Stimulated activated CD4-positive, alpha-beta T cell treated with anti-CD3 and anti-CD28 coated beads, Interleukin-4, amount 100 ng/mL, for 24 hours (primary cell): ENCODE measurements around the gene PHF21A.

Source experiments
- DNase-seq: peaks from one replicate; pipeline ENCODE4 v3.0.0-alpha.2; 2020

Gene PHF21A

DNA sequence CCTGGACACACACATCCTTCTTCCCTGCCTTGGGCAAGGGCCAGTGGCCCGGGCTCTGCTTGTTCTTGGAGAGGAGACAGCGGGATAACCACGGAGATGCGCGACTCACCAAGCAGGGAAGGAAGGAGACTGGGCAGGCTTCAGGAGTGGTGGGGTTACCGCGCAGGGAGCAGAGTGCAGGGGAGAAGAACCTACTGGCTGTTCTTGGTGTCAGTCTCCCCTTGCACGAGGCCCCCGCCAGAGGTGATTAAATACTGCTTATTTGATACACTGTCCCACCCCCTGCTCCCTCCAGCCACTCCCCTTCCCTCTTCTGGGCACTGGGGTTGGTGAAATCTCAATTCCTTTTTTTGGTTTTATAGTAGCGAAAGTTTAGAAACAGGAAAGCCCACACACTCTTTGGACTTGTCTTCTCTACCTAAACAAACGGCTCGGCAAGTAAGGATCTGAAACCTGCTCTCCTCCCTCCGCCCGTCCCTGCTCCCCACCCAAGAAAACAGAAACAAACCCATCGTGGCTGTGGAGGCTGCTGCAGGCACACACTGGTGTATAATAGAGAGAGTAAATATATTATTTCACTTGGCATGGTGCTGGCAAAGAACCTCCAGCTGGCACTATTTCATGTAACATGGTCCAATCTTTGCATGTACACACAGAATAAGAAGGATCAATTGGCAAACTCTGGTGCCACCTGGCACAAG, 188.0 kb downstream of the PHF21A start:
- DNase-seq: no peak

DNA sequence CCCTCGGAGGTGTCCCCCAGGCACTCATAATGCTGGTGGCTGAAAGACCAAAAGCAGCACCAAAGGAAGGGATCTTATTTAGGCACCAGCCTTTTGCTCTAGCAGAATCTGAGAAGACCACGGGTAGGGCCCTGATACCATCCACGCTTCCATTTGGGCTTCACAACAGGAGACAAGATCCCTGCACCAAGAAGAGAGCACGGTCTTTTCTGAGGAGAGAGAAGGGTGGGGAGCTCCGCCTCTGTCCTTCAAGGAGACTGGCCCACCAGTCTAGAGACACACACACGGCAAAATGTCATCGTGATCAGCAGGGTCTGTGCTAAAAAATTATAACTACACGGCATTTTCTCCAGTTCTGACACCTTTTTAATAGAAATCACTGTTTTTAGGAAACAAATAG, 189.0 kb downstream of the PHF21A start:
- no peak for DNase-seq

DNA sequence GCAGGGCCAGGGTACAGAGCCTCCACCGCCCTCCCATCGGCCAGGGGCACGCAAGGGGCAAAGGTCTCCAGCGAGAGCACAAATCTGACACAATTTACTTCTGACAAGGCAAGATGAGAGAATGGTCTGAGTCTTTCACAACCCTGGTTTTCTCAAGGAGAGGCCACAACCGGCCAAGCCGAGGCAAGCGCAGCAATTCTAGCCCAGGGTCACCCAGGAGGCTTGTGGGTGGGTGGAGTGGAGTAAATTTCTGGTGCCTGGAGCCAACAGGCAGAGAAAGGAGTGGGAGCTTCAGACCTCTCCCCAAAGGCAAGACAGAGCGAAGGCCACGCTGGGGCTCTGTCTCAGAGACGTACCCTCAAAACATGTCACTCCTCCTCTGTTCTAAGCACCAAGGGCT, 189.5 kb downstream of the PHF21A start:
- DNase-seq: no peak

DNA sequence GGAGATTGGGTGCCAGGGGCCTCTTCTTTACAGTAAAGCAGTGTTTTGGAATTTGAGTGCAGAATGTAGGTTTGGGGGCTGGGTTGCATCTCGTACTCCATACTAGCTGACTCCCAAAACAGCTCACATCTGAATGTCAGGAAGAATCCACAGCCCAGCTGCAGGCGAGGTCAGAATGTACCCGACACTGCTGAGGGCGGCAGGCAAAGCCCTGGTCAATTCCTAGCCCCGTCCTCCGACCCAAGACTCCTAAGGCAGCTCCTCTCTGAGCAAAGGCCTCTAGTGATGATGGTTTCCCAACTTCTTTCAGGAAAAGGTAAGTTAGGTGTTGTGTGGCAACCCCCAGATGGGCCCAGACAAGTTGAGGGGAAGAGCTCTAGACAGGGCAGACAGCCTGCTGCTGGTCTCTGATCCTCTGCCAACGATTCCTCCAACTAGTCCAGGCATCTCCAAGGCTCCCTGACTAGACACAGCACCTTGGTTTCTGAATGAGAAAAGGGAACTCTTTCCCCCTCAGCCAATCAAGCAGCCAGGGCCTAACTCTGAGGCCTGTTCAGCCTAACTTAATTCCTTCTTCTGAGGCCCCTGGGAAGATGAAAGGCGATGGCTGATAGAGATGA, 190.2 kb downstream of the PHF21A start:
- no peak for DNase-seq

DNA sequence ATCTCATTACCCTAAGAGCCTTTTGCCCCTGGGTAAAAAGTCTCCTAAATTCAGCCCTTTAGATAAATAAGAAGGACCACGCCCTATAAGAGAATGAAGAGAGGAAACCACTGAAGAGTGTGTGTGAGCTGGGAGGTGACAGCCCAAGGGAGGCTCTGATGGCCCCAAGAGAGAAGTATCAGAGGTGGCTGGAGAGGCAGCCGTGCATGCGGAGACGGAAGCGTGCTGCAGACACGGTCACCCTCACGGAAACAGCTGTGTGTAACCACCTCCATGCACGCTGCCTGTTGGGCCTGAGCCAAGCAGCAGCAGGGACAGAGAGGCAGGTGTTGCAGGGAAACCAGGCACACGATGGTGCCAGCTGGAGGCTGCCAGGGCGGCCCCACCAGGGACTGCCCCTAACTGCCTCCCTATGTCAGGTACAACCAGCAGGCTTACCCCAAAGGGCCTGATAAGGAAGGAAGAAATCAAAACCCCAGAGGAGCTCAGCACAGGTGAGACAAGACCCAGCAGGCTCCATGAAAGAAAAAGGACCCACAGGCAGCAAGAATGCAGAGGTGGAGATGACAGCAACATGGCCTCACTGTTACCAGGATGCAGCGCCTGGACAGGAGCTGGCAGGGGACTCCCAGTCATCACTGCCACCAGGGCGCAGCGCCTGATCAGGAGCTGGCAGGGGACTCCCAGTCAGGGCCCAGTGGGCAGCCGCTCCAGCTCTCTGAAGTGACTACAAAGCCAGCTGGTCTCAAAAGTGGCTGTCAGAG, 191.0 kb downstream of the PHF21A start:
- DNase-seq: no peak

DNA sequence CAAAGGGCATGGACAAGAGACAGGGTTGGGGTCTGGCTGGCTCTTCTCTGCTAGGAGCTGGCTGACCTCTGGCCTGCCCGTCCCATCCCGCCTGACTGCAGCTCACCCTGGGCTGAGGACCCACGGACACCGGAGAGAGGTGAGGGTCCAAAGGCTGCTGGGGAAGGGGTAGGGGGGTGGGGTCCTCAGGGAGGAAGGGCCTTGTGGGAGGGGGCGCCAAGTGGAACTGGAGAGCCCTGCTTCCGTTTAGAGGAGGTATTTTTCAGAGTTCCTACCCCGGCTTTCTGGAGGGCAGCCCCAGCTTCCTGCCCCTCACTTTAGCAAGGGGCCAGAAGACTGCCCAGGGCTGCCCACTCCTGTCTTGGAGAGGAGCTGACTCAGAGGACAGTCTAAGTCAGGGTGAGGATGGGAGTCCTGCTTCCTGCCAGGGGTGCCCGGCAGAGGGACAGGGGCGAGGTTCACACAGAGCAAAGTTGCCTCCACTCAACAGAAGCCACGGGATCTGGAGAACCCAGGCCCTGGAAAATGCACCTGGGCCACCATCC, 191.7 kb downstream of the PHF21A start:
- DNase-seq: no peak

DNA sequence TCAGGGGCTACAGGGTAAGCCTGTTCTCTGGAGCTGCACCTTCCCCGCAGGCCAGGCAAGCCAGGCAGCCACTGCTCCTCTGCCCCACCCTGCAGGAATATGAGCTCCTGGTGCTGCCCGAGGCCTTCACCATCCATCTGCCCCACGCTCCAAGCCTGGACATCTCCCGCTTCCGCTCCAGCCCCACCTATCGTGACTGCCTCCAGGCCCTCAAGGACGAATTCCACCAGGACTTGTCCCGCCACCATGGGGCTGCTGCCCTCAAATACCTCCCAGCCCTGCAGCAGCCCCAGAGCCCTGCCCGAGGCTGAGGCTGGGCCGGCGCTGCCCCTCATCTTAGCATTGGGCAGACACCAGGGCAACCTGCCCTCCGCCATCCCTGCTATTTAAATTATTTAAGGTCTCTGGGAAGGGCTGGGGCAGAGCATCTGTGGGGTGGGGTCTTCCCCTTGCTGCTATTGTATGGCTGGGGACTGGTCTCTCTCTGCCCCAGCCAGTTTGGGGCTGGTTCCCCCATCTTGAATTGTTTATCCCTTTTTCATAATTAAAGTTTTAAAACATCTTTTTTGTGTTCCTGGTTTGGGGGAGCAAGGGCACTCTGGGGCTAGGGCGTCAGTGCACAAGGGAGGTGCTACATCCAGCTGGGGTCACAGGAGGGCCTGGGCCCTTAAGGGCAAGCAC, 192.6 kb downstream of the PHF21A start:
- DNase-seq: no peak

DNA sequence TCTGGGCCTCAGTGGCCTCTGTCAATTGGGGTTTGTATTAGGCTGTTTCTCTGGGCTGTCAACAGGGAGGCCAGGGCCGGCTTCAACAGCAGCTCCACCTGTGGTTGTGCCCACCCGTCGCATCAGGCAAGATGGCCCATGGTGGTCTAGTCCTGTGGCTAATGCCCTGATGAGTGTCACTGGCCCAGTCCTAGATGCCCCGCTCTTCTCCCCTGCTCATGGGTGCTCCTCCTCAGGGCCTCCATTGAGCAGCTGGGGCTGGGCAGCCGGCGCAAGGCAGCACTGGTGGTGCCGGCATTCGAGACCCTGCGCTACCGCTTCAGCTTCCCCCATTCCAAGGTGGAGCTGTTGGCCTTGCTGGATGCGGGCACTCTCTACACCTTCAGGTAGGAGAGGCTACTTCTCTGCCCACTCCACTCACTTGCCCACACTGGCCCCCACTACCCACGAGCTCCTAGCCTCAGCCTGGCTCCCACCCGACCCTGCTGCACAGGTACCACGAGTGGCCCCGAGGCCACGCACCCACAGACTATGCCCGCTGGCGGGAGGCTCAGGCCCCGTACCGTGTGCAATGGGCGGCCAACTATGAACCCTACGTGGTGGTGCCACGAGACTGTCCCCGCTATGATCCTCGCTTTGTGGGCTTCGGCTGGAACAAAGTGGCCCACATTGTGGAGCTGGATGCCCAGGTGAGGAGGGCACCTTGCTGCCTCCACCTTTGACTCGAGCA, 193.4 kb downstream of the PHF21A start:
- DNase-seq: no peak

DNA sequence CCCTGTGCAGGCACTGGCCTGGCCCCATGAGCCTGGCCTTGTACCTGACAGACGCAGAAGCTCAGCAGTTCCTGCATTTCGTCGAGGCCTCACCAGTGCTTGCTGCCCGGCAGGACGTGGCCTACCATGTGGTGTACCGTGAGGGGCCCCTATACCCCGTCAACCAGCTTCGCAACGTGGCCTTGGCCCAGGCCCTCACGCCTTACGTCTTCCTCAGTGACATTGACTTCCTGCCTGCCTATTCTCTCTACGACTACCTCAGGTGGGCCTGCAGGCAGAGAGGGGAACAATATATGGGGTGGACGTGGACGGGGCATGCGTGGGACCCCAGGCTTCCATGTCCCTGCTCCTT, 193.9 kb downstream of the PHF21A start:
- DNase-seq: no peak

DNA sequence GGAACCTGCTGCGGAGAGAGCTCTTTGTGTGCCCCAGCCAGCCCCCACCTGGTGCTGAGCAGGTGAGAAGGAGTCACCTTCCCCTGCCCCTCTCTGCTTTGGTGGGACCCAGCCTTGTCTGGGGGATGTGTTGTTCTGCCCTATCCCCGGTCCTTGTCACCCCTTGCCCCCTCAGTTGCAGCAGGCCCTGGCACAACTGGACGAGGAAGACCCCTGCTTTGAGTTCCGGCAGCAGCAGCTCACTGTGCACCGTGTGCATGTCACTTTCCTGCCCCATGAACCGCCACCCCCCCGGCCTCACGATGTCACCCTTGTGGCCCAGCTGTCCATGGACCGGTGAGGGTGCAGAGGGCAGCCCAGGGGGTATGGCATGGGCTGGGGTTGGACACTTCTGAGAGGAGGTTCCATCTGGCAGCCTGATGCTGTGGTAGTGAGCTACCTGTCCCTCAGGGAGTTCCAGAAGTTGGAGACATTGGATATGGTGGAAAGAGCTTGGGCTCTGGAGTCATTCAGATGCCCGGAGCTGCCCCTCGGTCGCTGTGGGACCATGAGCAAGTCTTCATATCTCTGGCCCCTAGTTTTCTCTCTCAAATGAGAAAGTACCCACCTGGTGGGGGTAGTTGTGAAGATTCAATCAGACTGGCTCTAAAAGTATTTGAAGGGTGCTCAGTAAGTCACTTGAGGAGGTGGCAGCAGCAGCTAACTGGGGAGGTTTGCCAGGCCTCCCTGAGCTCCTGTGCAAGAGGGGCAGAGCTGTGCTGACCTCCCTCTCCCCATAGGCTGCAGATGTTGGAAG, 194.5 kb downstream of the PHF21A start:
- DNase-seq: no peak

DNA sequence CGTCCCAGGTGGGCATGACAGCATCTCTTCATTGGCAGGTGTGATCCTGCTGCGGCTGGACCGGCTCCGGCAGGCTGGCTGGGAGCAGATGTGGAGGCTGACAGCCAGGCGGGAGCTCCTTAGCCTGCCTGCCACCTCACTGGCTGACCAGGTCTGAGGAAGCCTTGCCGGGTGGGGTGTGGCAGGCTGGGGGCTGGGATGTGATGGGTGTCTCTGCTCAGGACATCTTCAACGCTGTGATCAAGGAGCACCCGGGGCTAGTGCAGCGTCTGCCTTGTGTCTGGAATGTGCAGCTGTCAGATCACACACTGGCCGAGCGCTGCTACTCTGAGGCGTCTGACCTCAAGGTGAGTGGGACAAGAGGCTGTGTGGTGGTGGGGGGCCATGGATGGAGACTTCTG, 195.3 kb downstream of the PHF21A start:
- no peak for DNase-seq

DNA sequence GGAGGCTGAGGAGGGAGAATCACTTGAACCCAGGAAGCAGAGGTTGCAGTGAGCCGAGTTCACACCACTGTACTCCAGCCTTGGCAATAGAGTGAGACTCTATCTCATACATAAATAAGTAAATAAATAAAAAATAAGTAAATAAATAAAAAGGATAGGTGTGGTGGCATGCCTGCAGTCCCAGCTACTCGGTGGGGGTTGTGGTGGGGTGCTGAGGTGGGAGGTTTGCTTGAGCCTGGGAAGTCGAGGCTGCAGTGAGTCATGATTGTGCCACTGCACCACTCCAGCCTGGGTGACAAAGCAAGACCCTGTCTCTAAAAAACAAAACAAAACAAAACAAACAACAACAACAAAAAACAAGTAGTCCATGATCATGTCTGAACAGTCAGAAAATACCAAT, 195.7 kb downstream of the PHF21A start:
- DNase-seq: no peak

DNA sequence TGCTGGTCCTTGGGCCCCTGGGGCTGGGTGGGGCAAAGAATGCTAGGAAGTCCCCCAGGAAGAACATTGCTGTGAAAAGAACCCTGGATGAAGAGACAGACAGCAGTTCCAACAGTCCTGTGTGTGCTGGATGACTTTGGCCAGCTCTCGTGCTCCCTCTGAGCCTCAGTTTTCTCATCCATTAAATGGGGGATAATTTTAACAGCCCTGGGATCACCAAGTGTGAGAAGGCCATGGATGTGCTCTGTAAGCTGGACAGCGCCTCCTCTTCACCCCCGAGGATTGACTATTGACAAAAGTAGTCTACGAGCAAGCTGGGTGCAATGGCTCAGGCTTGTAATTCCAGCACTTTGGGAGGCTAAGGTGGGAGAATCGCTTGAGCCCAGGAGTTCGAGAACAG, 196.3 kb downstream of the PHF21A start:
- no peak for DNase-seq

DNA sequence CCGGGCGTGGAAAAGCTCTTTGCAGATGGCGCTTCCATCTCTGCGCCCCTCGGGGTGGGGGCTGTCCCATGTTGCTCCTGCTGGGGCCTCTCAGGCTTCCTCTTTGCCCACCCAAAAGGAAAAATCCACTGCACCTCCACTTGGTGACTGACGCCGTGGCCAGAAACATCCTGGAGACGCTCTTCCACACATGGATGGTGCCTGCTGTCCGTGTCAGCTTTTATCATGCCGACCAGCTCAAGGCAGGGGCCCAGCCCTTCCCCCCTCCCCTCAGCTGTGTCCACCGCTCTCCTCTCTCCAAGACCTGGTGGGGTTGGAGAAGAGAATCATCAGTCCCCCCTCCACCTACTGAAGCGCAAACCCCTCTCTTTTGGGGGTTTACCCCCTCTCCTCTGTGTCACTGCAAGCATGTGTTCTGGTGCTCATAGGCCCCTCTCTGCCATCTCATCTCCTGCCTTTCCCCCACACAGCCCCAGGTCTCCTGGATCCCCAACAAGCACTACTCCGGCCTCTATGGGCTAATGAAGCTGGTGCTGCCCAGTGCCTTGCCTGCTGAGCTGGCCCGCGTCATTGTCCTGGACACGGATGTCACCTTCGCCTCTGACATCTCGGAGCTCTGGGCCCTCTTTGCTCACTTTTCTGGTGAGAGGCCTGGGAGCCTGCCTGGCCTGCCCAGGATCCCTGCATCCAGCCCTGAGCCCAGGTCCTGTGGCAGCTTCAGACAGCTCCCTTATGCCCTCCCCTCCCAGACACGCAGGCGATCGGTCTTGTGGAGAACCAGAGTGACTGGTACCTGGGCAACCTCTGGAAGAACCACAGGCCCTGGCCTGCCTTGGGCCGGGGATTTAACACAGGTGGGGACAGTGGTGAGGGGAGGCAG, 197.0 kb downstream of the PHF21A start:
- no peak for DNase-seq

DNA sequence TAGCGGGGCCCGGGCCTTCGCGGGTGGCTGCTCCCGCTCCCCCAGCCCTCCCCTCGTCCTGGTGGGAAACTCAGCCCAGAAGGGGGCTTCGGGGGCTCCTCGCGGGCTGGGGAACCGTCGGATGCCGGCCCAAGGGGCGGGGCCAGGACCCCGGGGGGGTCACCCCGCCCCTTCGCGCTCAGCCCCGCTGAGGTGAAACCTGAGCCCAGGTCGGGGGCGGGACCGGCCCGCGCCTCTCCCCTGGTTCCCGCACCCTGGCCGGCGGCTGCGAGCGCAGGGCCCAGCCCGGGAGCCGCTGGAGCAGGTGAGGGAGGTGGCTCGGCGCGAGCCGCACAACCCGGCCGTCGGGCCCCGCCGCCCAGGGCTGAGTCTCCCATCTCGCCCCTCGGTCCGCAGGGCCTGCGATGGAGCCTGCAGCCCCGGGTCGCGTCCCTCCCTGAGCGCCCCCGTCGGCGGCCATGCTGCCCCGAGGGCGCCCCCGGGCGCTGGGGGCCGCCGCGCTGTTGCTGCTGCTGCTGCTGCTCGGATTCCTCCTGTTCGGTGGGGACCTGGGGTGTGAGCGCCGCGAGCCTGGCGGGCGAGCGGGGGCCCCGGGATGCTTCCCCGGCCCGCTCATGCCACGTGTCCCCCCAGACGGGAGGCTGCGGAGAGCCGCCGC, 198.7 kb downstream of the PHF21A start, which contains the start of gene LARGE2:
Gene LARGE2, plus strand, starts transcription at position 232 of the 658 bp plus-strand sequence. Its CDS starts 227 bp downstream, at position 459.
- DNase-seq: no peak

DNA sequence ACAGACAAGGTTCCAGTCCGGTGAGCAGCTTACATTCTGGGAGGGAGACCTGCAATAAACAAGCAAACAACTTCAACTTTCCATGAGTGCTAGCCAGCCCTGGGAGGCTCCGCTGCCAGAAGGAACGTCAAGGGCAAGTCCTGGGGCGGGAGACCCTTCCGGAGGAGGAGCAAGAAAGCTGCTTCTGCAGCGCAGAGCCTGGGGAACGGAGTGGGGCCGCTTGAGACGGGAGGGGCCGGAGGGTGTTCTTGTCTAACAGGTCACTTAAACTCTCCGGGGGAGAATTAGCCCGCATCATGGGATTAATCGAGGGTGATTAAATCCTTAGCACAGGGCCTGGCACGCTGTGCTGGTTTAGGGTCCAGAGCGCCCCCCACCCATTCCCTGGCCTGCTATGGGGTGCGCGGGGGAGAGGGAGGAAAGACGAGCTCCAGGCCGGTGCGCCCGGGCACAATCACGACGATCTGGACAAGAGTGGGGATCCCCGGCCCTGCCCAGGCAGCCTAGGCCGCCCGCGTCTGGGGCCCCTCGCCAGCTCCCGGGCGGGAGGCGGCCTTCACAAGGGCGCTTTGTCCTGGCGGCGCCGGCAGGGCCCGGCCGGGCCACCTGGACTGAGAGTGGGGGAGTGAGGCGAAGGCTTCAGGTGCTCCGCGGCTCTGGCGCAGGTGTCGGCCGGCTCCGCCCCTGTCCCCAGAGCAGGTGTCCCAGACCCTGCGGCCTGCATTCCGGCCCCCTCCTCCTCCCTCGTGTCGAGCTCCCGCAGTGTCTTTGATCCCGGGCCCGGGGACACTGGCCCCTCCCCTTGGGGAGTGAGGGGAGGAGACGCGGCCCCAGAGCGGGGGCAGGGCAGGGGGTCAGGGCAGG, 199.5 kb downstream of the PHF21A start:
- DNase-seq: no peak

DNA sequence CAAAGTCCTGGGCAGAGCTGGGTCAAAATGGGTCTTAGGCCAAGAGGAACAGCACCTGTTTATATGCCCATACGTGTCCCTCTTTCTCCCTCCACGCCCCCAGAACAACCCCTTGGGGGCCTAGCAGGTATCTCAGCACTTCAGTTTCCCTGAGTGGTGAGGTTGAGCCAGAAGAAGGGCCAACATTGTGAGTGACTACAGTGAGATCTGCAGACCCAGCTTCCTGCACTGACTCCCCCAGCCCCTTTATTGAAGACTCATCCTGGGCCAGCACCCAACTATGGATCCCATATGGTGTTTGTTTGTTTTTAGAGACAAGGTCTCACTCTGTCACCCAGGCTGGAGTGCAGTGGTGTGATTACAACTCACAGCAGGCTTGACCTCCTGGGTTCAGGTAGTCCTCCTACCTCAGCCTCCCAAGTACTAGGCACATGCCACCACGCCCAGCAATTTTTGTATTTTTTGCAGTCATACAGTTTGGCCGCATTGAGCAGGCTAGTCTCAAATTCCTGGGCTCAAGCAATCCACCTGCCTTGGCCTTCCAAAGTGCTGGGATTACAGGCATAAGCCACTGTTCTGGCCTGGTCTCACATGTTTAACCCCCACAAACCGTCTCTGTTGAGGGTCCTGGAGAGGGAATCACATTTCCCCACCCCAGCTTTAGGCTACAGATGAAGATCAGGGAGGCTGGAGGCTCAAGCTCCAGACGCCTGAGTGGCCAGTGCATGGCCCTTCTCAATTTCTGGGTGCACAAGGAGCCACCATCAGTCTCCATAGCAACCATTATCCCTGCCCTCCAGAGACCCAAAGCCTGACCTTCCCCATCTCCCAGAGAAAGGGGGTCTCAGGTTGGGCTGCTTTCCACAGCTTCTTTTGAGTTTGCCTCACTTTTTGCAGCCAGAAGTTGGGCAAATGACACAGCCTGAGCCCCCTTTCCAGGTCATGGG, 200.4 kb downstream of the PHF21A start:
- no peak for DNase-seq
